CD4-positive, alpha-beta T cell treated with Interferon alpha-2 for 1 hour (primary cell): ENCODE results near the gene ANOS1.
A peak's percentile ranks its signal among the peaks of the same experiment; 100 is the strongest.
"Not testable (repeated sequence)": the region's sequence is repeated elsewhere in the genome, so short reads cannot be mapped to it uniquely, and the experiment has no call there.

ENCODE experiments used
- DNase-seq, 2 donors: peaks; one replicate each; pipeline ENCODE4 v3.0.0-alpha.2; 2020 to 2022

ANOS1 gene

GRCh38 chrX:8731559-8732395 is at the start of gene ANOS1:
TSS of gene ANOS1 (minus strand) at chrX:8732137. CDS start at chrX:8732036, 101 bp downstream.
- DNase-seq: no peak

- DNase-seq: no peak
Observed at GRCh38 chrX:8773117-8773516, 41.2 kb upstream of the ANOS1 start.

GRCh38 chrX:8760021-8760420 is 28.1 kb upstream of the ANOS1 start:
- no peak for DNase-seq

- DNase-seq: not testable (repeated sequence)
Observed at GRCh38 chrX:8758706-8759105, 26.8 kb upstream of the ANOS1 start.

- not testable (repeated sequence) for DNase-seq
Observed at GRCh38 chrX:8757609-8758389, 25.9 kb upstream of the ANOS1 start.

- no peak for DNase-seq
Observed at GRCh38 chrX:8755813-8756212, 23.9 kb upstream of the ANOS1 start.

- DNase-seq: no peak
Observed at GRCh38 chrX:8755116-8755515, 23.2 kb upstream of the ANOS1 start.

GRCh38 chrX:8749697-8750096 is 17.8 kb upstream of the ANOS1 start:
- DNase-seq: no peak

GRCh38 chrX:8748855-8749254 is 16.9 kb upstream of the ANOS1 start:
- DNase-seq: peak in 1 of 2 donors; percentile 23

- peak; percentile 42 to 54 for DNase-seq
Observed at GRCh38 chrX:8743126-8743732, 11.3 kb upstream of the ANOS1 start.

- DNase-seq: no peak
Observed at GRCh38 chrX:8741981-8742380, 10.0 kb upstream of the ANOS1 start.

- peak in 1 of 2 donors; percentile 19 for DNase-seq
Observed at GRCh38 chrX:8738588-8739189, 6.8 kb upstream of the ANOS1 start.

GRCh38 chrX:8737883-8738282 is 5.9 kb upstream of the ANOS1 start:
- no peak for DNase-seq

- DNase-seq: no peak
Observed at GRCh38 chrX:8730812-8731558, 952 bp downstream of the ANOS1 start.

GRCh38 chrX:8729811-8730210 is 2.1 kb downstream of the ANOS1 start:
- no peak for DNase-seq

- DNase-seq: no peak
Observed at GRCh38 chrX:8728932-8729535, 2.9 kb downstream of the ANOS1 start.

- DNase-seq: no peak
Observed at GRCh38 chrX:8726031-8726652, 5.8 kb downstream of the ANOS1 start.

- no peak for DNase-seq
Observed at GRCh38 chrX:8724300-8724699, 7.6 kb downstream of the ANOS1 start.

- DNase-seq: no peak
Observed at GRCh38 chrX:8721536-8721935, 10.4 kb downstream of the ANOS1 start.

- DNase-seq: no peak
Observed at GRCh38 chrX:8720136-8720535, 11.8 kb downstream of the ANOS1 start.

GRCh38 chrX:8717354-8717753 is 14.6 kb downstream of the ANOS1 start:
- no peak for DNase-seq

GRCh38 chrX:8714164-8714563 is 17.8 kb downstream of the ANOS1 start:
- DNase-seq: no peak
